GM21381 (cell line): ENCODE measurements around the gene IL17C.
"Not testable (repeated sequence)": the region's sequence is repeated elsewhere in the genome, so short reads cannot be mapped to it uniquely, and the experiment has no call there.

Source experiments
- ATAC-seq: cut with Tn5 transposase; IDR thresholded peaks from one replicate; pipeline ENCODE4 v1.9.1; 2021; ENCODE audit warnings: mild to moderate bottlenecking, moderate library complexity; ENCODE audit not compliant: unreplicated experiment

IL17C gene

DNA sequence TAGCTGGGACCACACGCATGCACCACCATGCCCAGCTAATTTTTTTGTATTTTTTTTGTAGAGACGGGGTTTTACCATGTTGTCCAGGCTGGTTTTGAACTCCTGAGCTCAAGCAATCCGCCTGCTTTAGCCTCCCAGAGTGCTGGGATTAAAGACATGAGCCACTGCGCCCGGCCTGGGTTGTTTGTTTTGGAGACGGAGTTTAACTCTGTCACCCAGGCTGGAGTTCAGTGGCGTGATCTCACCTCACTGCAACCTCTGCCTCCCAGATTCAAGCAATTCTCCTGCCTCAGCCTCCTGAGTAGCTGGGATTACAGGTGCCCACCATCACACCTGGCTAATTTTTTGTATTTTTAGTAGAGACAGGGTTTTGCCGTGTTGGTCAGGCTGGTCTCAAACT, 28.9 kb upstream of the IL17C start:
- ATAC-seq = not testable (repeated sequence)

DNA sequence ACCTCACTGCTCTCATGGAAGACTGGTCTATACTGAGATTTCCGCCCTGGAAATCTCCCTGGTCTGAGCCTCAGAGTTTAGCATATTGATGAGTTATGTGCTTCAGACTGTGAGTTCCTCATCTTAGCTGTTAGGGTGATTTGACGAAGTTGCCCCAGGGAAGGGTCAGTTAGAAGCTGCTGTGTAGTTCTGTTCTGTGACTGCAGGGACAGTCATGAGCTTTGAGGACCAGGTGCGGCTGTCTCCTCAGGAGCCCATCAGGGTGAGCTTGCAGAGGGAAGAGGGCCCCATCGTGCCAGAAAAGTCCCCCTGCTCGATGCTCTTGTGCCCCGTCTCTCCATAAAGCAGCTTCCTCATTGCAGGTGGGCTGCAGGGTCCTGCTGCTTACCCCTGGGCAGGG, 28.3 kb upstream of the IL17C start:
- no peak for ATAC-seq

DNA sequence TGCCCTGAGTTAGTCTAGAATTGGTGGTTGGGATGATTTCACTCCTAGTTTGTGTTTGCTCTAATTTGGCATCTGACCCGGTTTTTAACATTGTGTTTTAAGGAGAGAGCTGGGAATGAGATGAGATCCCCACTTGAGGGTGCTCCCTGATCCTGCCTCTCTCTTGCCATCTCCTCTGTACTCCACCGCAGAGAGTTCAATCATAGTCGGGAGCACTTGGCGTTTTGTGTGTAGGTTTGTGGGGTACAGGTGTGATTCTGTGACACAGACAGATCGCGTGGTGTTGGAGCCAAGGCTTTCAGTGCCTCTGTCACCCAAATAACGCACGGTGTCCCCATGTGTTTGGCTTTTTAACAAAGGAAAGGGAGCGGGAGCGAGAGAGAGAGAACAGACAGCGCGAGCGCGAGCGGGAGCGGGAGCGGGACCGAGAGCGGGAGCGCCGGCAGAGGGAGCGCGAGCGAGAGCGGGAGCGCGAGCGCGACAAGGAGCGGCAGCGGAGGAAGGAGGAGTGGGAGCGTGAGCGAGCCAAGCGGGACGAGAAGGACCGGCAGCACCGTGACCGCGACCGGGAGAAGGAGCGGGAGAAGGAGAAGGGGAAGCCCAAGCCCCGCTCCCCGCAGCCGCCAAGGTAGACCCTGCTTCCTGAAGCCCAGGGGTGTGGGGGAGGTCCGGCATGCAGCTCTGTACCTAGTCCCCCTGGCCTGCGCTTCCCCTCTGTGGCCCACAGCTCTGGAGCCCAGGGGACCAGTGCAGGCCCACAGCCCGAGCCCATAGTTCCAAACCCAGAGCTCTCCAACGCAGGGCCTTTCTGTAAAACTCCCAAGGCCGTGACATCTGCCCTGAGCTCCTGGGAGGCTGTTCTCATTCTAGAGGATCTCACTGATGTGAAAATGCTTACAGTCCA, 27.2 kb upstream of the IL17C start:
- ATAC-seq = no peak

DNA sequence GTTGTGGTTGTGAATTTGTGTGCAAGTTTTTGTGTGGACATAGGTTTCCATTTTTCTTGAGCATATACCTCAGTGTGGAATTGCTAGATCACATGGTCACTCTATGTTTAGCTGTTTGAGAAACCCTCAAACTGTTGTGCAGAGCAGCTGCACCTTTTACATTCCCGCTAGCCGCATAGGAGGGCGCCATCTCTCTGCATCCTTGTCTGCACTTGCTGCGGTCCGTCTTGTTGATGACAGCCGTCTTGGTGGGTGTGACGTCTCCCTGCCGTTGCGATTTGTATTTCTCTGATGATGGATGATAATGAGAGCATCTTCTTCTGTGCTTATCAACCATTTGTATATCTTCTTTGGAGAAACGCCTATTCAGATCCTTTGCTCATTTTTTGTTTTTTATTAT, 25.1 kb upstream of the IL17C start:
- no peak for ATAC-seq

GRCh38 chr16:88613911-88614817, 24.2 kb upstream of the IL17C start:
- ATAC-seq = no peak

DNA sequence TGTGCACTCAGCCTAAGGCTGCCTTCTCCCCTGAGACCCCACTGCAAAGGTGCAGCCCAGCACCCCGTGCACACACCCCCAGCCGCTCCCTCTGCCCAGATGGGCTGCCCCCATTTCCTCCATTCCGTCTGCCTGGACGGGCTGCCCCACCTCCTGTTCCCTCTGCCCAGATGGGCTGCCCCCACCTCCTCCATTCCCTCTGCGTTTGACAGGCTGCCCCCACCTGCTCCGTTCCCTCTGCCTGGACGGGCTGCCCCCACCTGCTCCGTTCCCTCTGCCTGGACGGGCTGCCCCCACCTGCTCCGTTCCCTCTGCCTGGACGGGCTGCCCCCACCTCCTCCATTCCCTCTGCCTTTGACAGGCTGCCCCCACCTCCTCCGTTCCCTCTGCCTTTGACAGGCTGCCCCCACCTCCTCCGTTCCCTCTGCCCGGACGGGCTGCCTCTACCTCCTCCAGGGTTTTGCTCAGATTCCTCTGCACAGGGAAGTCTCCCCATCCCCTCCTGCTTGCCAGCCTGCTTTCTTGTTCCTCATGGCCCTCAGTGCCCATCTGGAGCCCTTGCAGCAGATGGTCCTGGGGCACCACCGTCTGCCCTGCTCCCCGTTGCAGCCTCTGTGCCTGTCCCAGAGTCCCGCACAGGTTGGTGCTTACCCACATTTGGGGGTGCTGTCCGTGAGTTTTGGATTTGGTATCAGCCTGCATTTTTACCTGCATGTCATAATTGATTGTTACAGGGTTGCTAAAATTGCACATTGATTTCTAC, 23.4 kb upstream of the IL17C start:
- no peak for ATAC-seq

- ATAC-seq = no peak
These were observed 22.1 kb upstream of the IL17C start for GRCh38 chr16:88616320-88616719.

- no peak for ATAC-seq
These were observed 21.6 kb upstream of the IL17C start for GRCh38 chr16:88616736-88617135.

DNA sequence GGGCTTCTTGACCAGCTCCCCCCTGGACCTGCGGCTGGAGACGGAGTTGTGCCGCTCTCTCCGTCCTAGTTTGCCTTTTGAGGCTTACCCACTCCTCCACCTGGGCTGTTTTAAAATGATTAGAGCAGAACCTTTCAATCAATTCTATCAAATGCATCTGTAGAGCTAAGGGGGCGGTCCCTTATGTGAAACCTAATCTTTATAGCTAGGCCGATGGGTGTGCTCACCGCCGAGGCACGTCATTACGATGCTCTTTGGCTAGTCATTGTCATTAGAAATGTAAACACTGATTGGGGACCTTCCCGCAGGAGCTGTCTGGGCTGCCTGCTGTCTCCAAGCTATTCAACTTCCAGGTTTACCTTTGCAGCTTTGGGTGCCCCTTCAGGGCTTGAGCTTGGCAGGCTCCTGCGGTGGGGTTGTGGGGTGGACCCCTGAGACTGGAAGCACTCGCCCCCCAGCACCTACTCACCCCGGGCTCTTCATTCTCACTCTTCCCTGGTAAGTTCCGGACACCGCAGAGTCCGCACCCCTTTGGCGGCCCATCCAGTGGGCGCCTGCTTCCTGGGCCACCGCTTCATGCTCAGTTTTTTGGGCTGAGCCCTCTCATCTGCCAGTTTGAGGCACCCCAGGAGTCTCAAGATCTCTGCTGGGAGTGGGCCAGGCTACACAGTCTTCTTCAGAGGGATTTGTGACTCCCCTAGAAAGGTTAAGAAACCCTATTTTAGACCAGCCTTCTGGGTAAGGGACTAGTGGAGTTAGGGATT, 20.9 kb upstream of the IL17C start:
- no peak for ATAC-seq

DNA sequence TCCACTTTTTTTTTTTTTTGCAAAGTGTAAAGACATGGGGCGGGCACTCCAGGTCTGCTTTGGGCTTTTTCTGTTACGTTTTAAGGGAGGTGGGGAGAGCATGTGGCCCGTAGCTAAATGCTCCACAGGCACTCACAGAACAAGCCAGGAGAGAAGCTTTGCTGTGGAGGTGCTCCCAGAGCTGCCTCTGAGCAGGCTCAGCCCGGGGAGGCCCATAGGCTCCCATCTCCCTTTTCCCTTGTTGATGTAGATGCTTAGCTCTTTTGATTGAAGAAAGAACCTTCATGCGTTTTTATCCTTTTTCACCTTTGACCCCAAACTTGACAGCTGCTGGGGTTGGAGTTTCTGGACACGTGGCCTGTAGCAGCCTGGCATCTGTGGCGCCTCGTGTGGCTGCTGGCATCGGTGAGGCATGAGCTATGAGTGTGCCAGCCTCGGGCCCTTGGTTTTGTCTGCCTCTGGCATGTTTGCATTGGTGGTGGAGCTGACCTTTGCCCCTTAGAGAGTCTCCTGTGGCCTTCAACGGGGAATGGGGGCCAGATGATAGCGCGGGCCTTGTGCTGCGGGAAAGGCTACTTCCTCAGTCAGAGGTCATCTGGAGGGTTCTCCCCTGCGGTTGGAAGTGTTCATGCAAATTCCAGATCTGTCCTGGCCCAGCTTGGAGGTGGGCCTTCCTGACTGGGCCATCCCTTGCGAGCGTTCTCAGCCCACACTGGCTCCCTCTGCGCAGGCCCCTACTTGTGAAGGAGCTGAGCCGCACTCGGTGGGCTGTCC, 20.0 kb upstream of the IL17C start:
- no peak for ATAC-seq

DNA sequence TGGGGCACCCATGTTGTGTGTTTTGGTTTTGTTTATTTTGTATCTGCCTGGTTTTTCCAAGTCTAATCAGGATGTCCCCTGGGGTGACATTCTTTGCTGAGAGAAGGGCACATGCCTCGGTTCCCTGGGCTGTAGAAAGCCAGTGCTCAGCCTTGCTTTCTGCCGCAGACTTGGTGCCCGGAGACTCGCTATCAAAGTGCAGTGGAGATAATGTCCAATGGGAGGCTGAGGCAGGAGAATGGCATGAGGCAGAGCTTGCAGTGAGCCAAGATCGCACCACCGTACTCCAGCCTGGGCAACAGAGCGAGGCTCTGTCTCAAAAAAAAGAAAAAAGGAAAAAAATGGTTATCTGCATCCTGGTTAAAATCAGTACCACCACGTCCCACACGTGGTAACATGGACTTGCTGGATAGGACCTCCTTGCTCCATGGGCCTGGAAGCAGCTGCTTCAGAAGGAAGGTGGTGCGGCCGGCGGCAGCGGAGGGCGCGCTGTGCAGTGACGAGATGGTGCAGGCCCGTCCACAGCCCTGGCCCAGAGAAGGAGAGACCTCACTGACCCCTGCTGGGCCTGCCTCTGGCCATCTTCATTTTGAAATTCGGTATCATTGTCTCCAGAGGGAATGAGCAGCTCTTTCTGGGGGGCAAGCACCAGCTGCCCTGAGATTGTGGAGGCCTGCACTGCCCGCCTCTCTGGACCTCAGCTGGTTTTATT, 19.3 kb upstream of the IL17C start:
- ATAC-seq = no peak

DNA sequence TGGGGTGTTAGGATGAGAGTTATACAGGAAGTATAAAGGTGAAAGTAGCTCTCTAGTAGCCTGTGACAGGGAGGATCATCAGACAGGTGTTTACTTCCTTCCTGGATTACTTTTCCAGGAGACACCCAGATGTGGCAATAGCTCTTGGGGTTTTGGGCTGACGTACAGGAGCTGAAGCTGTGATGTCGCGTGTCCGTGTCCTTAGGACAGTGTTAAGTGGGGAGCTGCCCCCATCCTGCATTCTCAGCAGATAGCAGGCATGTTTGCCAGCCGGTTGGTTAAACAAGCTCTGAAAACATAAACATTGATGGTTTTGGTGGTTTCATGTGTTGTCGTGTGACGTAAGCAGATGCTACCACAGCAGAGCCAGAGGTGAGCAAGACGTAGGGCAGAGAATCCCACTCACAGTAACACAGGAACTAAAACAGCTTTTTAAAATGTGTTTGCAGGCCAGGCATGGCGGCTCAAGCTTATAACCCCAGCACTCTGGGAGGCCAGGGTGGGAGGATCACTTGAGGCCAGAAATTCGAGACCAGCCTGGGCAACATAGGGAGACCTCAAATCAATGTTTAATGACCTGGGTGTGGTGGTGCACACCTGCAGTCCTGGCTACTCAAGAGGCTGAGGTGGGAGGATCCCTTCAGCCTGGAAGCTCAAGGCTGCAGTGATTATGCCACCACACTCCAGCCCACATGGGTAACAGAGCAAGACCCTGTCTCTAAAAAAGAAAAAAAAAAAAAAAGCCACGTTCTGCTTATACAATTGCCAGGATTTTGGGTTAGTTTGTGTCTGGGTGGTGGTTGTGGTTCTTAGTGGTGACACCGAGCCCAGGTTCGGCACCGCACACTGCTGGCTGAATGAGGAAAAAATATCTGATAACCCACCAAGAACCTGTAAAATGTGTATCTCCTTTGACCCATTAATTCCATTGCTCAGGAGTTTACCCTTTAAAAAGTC, 18.2 kb upstream of the IL17C start:
- no peak for ATAC-seq

DNA sequence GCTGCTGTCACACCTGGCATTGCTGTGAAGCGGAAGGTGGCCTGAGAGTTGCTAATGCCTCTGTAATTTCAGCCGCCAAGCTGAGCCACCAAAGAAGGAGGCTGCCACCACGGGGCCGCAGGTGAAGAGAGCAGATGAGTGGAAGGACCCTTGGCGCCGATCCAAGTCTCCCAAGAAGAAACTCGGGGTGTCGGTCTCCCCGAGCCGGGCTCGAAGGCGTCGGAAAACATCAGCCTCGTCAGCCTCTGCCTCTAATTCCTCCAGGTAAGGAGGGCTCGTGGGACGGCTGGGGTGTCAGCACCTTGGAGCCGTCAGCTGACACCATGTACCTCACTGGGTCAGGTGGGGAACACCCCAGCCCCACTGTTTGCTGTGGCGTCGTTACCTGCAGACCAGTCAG, 16.2 kb upstream of the IL17C start:
- no peak for ATAC-seq

DNA sequence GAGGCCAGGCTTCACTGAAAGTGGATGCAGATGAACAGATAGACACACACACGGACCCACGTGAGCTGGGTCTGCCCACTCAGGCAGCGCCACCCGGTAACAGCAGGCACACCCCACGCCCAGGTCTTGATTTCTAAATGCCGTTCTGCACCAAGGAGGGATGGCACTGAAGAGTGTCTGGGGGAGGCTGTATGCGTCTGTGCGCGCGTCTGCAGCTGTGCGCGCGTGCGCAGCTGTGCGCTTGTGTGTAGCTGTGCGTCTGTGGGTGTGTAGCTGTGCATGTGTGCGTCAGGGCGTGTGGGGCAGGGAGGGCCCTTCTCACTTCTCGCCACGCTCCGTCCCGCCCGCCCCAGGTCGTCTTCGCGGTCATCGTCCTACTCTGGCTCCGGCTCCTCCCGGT, 15.5 kb upstream of the IL17C start:
- ATAC-seq = no peak

DNA sequence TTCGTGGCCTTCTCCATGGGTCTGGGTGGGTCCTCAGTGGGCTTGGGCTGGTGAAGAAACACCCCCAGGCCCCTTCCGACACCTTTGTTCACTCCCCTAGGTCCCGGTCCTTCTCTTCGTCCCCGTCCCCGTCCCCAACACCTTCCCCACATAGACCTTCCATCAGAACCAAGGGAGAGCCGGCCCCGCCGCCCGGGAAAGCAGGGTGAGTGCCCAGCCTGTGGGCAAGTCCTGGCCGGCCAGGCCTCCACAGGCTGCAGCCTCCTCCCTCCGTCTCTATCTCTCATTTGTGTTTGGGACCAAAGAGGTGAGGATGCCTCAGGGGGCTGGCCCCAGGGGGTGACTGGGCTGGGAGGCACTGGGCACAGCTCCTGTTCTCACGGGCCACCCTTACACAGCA, 14.5 kb upstream of the IL17C start:
- ATAC-seq = no peak

- ATAC-seq = no peak
These were observed 13.9 kb upstream of the IL17C start for GRCh38 chr16:88624481-88624880.

DNA sequence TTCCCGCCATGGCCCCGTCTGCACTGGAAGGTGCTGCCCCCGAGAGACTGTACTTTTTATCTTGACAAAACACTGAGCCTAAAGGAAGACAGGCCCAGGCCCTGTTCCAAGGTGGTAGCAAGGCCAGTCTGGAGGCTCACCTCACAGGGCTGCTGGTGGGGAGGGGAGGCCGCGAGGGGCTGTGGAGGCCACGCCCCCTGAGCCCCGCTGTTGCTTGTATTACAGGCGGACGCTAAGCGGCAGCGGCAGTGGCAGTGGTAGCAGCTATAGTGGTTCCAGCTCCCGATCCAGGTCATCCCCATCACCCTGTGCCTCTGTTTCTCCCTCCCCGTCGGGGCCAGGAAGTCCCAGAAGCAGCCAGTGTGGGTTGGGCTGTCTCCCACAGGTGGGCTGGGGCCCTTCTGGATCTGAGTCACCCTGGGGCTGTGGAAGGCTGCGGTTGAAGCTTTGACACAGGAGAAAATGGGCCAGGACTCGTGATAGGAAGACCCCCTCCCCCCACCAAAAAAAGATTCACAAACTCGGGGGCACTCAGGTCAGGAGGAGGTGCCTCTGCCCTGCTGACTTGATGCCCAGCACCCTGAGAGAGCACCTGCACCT, 13.3 kb upstream of the IL17C start:
- no peak for ATAC-seq

- no peak for ATAC-seq
These were observed 11.7 kb upstream of the IL17C start for GRCh38 chr16:88626646-88627045.
